ENCODE data around the gene CTNNBL1. TPM values are rescaled to one million over a fixed set of nuclear protein-coding genes. Genes with fewer than 3 reads are reported as not detected.

CTNNBL1 gene
- total and polyA plus RNA-seq, 8 donors: 10.5 to 148 (median 42.0) TPM

DNA sequence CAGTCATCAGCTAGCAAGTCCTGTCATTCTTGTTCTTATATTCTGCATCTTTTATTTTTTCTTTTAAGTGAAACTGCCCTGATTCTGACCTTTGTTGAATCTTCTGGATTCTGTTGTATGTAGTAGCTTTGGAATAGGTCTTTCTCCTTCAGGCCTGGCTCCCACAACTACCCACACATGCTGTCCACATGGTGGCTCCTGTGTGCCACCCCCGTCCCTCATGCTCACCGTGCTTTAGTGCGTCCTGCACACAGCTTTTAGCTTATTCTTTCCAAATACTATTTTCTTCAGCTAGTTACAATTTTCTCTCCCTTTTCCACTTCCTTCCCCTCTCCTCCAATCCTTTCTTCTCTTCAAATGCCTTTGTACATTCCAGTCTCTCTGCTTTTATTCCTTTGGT lies 61.8 kb downstream of the CTNNBL1 start:
- Histone ChIP-seq H3K36me3 (peaks cover 4 to 67% (median 50%) of the 10 kb centered on the region in 4 donors), H3K4me3 (no peak overlapping the region), H3K27me3 (no peaks in the 10 kb centered on the region), H3K9me3 (no peaks in the 10 kb centered on the region), H3K4me1 (no peaks in the 10 kb centered on the region), H3K27ac (no peak overlapping the region)
- intact Hi-C loops (cut with DNase I; ENCODE audit: low total_unique reads): no loop called here
- WGBS, 5 donors: 72 to 87% (median 82%) methylated on average over 3 of the region's 3 CpGs
- peak in 1 of 2 donors; percentile 13 for DNase-seq
- no peak for TF ChIP-seq POLR2AphosphoS5 (IDR thresholded peaks at IDR 0.05)
- no peak for TF ChIP-seq POLR2A (IDR thresholded peaks at IDR 0.05)
- TF ChIP-seq, protein P1, sequence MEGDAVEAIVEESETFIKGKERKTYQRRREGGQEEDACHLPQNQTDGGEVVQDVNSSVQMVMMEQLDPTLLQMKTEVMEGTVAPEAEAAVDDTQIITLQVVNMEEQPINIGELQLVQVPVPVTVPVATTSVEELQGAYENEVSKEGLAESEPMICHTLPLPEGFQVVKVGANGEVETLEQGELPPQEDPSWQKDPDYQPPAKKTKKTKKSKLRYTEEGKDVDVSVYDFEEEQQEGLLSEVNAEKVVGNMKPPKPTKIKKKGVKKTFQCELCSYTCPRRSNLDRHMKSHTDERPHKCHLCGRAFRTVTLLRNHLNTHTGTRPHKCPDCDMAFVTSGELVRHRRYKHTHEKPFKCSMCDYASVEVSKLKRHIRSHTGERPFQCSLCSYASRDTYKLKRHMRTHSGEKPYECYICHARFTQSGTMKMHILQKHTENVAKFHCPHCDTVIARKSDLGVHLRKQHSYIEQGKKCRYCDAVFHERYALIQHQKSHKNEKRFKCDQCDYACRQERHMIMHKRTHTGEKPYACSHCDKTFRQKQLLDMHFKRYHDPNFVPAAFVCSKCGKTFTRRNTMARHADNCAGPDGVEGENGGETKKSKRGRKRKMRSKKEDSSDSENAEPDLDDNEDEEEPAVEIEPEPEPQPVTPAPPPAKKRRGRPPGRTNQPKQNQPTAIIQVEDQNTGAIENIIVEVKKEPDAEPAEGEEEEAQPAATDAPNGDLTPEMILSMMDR (IDR thresholded peaks at IDR 0.05): no peak
- TF ChIP-seq EP300 (IDR thresholded peaks at IDR 0.05): no peak

DNA sequence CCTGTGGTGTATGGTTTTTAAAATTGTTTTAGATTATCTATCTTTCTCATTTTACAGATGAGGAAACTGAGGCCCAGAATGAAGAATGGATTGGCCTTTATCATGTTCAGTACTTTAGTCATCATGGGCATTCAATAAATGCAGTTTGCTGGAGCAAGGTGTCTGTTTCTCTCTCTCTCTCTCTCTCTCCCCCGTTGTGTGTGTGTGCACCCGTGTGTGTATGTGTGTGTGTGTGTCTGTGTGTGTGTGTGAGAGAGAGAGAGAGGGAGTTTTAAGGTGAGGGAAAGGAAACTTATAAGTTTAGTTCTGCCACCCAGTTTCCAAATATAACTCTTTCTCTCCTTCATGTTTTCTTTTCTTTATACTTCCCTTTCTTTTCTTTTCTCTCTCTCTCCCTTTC lies 62.4 kb downstream of the CTNNBL1 start:
- DNase-seq: no peak
- no peaks in the 10 kb centered on the region for H3K4me1 ChIP-seq
- H3K36me3 ChIP-seq: peaks cover 4 to 61% (median 48%) of the 10 kb centered on the region in 4 donors
- WGBS, 5 donors: 61 to 95% (median 69%) methylated on average over 2 of the region's 2 CpGs
- TF ChIP-seq EP300 (IDR thresholded peaks at IDR 0.05): no peak
- no peak for TF ChIP-seq POLR2A (IDR thresholded peaks at IDR 0.05)
- TF ChIP-seq POLR2AphosphoS5 (IDR thresholded peaks at IDR 0.05): no peak
- TF ChIP-seq, protein P1 (IDR thresholded peaks at IDR 0.05): no peak
- H3K4me3 ChIP-seq: no peak overlapping the region
- no peak overlapping the region for H3K27ac ChIP-seq
- no peaks in the 10 kb centered on the region for H3K9me3 ChIP-seq
- intact Hi-C loops (cut with DNase I; ENCODE audit: low total_unique reads): no loop called here
- no peaks in the 10 kb centered on the region for H3K27me3 ChIP-seq

DNA sequence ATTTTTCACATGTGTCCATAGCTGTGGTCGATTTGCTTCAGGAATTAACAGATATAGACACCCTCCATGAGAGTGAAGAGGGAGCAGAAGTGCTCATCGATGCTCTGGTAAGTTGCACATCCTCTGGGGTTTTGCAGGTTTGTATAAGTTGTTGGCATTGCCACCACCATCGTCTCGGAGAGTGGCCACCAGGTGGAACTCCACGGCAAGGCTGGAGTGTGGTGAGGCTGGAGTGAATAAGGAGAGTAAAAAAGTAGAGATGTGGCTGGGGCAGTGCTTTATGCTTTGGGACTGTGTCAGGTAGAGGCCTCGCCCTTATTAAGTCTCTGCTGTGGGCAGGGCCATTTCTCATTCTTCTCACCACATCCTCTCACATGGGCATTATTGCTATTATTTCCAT lies 63.7 kb downstream of the CTNNBL1 start:
- Histone ChIP-seq H3K36me3 (peaks cover 4 to 52% (median 46%) of the 10 kb centered on the region in 4 donors), H3K27me3 (no peaks in the 10 kb centered on the region), H3K4me1 (peaks cover 0 to 10% (median 0%) of the 10 kb centered on the region in 4 donors), H3K4me3 (no peak overlapping the region), H3K27ac (no peak overlapping the region), H3K9me3 (no peaks in the 10 kb centered on the region)
- WGBS, 5 donors: 80 to 90% (median 85%) methylated on average over 6 of the region's 6 CpGs
- no peak for DNase-seq
- no peak for TF ChIP-seq EP300 (IDR thresholded peaks at IDR 0.05)
- no peak for TF ChIP-seq POLR2A (IDR thresholded peaks at IDR 0.05)
- TF ChIP-seq, protein P1 (IDR thresholded peaks at IDR 0.05): no peak
- no peak for TF ChIP-seq POLR2AphosphoS5 (IDR thresholded peaks at IDR 0.05)
- intact Hi-C loops (cut with DNase I; ENCODE audit: low total_unique reads): no loop called here

DNA sequence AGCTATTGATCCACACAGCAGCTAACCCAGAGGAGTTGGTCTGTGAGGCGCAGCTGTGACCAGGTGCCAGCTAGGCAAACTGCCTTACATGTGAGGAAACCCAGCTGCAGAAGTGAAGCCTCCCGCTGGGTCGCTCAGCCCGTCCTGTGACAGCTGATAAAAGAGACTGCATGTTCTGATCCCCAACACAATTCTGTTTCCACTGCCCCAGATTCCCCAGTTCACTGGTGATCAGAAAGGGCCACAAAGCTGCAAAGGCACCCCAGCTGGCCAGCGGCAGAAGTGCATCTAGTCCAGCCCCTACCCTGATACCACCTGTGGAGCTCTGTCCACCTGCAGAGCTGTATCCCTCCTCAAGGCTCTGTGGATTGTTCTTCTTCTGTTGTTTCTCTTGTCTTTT lies 64.5 kb downstream of the CTNNBL1 start:
- 75 to 94% (median 84%) methylated on average over 5 of the region's 5 CpGs for WGBS, 5 donors
- H3K9me3 ChIP-seq: no peaks in the 10 kb centered on the region
- intact Hi-C loops (cut with DNase I; ENCODE audit: low total_unique reads): no loop called here
- peaks cover 4 to 47% (median 45%) of the 10 kb centered on the region in 4 donors for H3K36me3 ChIP-seq
- no peak overlapping the region for H3K27ac ChIP-seq
- peaks cover 0 to 14% (median 0%) of the 10 kb centered on the region in 4 donors for H3K4me1 ChIP-seq
- peak in 1 of 2 donors; percentile 6 for DNase-seq
- TF ChIP-seq POLR2A (IDR thresholded peaks at IDR 0.05) (no peak), EP300 (IDR thresholded peaks at IDR 0.05) (no peak), POLR2AphosphoS5 (IDR thresholded peaks at IDR 0.05) (no peak)
- TF ChIP-seq, protein P1 (IDR thresholded peaks at IDR 0.05): no peak
- H3K4me3 ChIP-seq: no peak overlapping the region
- no peaks in the 10 kb centered on the region for H3K27me3 ChIP-seq

Measured in stomach (tissue), 9 donors.